Stomach (tissue), 9 donors: ENCODE results near the gene ETV6. TPM values are rescaled to one million over a fixed set of nuclear protein-coding genes. Genes with fewer than 3 reads are reported as not detected.
A peak's percentile ranks its signal among the peaks of the same experiment; 100 is the strongest.
"Not testable (repeated sequence)": the region's sequence is repeated elsewhere in the genome, so short reads cannot be mapped to it uniquely, and the experiment has no call there.

Experiments
- DNase-seq, 2 donors: peaks; one replicate each; pipeline versions ENCODE4 v3.0.0 to v3.0.0-alpha.2; 2013 to 2019
- H3K27ac ChIP-seq, 5 donors: fragments of 200-600 bp in 4 of 5; sonication (generic) in 4 of 5; one replicate each; pipeline ENCODE4 v1.5.1; 2013 to 2019; ENCODE audit warnings: mild to moderate bottlenecking in 1 of 5, moderate library complexity in 1 of 5
- H3K27me3 ChIP-seq, 3 donors: fragments of 200-600 bp; sonication (generic); one replicate each; pipeline ENCODE4 v1.5.1; 2017 to 2019; ENCODE audit warnings: mixed run types in 1 of 3
- H3K36me3 ChIP-seq, 4 donors: fragments of 200-600 bp; sonication (generic); 1 replicate in 3 of 4; 2 replicates in 1 of 4; pipeline ENCODE4 v1.5.1; 2016 to 2019
- H3K4me1 ChIP-seq, 4 donors: fragments of 200-600 bp; sonication (generic); one replicate each; pipeline ENCODE4 v1.5.1; 2016 to 2019
- H3K4me3 ChIP-seq, 4 donors: fragments of 200-600 bp; sonication (generic) in 3 of 4; one replicate each; pipeline ENCODE4 v1.5.1; 2016 to 2019; ENCODE audit warnings: mild to moderate bottlenecking in 1 of 4
- H3K9me3 ChIP-seq, 4 donors: fragments of 200-600 bp; sonication (generic); one replicate each; pipeline ENCODE4 v1.5.1; 2016 to 2019
- EP300 ChIP-seq: sonication (generic); formaldehyde crosslinking; IDR thresholded peaks from one replicate; pipeline ENCODE4 v1.6.1; 2017; ENCODE audit warnings: antibody characterized with exemption
- POLR2A ChIP-seq, 4 donors: fragments of 450-650 bp; IDR thresholded peaks; one replicate each; pipeline ENCODE4 v1.6.1; 2016; ENCODE audit warnings: antibody characterized with exemption in 4 of 4, control low read depth in 2 of 4, mild to moderate bottlenecking in 1 of 4, moderate library complexity in 1 of 4
- POLR2AphosphoS5 ChIP-seq, 3 donors: sonication (generic); formaldehyde crosslinking; IDR thresholded peaks; one replicate each; pipeline ENCODE4 v1.6.1; 2016; ENCODE audit warnings: antibody characterized with exemption in 3 of 3
- WGBS, 5 donors: extraction: QIAGEN DNeasy Blood & Tissue Kit in 3 of 5; methylation state at CpG; one replicate each; pipeline versions ENCODE4 v1.1.5 to v1.1.7; 2013 to 2018; 5-methylcytosine and 5-hydroxymethylcytosine counted together
- intact Hi-C: fragments of 100-400 bp; cut with DNase I; formaldehyde crosslinking; loops from one replicate; pipeline ENCODE4 v1.15.1; 2023; ENCODE audit warnings: low total_unique reads
- polyA plus RNA-seq, 3 donors: library from polyadenylated mRNA; stranded (reverse); fragments of 200-250 nt; gene quantifications; one replicate each; pipeline ENCODE4 v1.2.3, GENCODE V29; 2013
- total RNA-seq, 5 donors: library from RNA; depleted of rRNA; stranded (reverse); fragments of >200 nt; gene quantifications; one replicate each; pipeline versions ENCODE4 v1.1.0 to v1.2.3, GENCODE V29; 2014 to 2016
- TF ChIP-seq, protein P1 (sequence below), 7 experiments: fragments of 450-650 bp in 4 of 7; fragments of 200-600 bp in 3 of 7; sonication (generic) in 3 of 7; IDR thresholded peaks; one replicate each; pipeline ENCODE4 v1.5.1; 2016 to 2019; ENCODE audit warnings: antibody characterized with exemption in 7 of 7, control low read depth in 2 of 7, mild to moderate bottlenecking in 1 of 7
- donor health status: healthy with polysubstance abuse.
- donor health status: Bipolar disorder and iron deficiency.
- donor health status: healthy.

The ETV6 gene
- total and polyA plus RNA-seq, 8 donors, result 4.1 to 60.3 (median 13.4) TPM

DNA sequence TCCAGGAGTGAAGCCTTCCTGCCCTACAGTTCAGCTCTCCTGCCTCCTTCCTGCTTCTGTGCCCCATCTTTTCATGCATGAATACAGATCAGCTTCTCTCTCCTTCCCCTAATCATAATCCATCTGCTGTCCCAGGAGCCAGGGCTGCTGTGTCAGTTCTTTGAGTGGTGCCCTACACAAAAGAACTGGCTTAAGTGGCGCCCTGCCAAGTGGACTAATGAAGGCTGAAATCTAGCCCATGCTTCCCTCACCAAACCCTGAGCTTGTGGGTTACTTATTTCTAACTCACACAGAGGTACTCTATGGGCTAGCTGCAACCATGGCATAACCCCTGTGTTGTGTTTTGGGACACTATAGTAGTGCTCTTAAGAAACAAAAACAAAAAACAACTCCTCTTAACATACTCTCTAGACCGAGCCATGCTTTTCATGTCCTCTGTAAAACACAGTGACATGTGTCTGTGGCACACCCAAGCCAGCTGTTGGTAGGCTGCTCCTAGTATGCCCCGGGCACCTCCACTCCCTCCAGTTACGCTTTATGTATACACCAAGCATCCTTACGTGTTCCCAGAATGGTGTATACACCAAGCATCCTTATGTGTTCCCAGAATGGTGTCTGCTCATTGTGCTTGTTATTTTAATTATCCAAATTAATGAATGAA, 19.3 kb upstream of the ETV6 start:
- intact Hi-C loops, result no loop called here
- 64 to 80% (median 69%) methylated on average over 5 of the region's 5 CpGs for WGBS, 5 donors

DNA sequence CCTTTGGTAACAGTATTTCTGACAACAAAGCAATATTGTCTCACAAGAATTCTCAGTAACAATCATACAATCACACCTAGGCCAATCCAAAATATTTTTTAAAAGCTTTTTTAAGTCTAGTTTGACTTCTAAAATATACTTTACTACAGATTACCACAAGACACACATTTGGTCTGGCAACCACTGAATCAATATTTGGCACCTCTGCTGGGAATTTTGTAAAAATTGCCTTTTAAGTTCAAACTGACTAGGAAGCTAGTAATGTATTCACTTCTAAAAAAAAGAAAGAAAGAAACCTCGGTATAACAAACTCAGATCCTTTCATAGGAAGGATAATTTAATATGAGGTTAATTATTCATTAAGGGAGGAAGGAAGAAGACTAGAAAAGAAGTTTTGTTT, 18.2 kb upstream of the ETV6 start:
- Histone ChIP-seq H3K9me3 (peaks cover 0 to 7% (median 0%) of the 10 kb centered on the region in 4 donors), H3K4me3 (no peak overlapping the region), H3K4me1 (no peaks in the 10 kb centered on the region), H3K27me3 (no peaks in the 10 kb centered on the region), H3K36me3 (no peaks in the 10 kb centered on the region), H3K27ac (no peak overlapping the region)
- TF ChIP-seq POLR2A (IDR thresholded peaks at IDR 0.05), result no peak
- TF ChIP-seq, protein P1, sequence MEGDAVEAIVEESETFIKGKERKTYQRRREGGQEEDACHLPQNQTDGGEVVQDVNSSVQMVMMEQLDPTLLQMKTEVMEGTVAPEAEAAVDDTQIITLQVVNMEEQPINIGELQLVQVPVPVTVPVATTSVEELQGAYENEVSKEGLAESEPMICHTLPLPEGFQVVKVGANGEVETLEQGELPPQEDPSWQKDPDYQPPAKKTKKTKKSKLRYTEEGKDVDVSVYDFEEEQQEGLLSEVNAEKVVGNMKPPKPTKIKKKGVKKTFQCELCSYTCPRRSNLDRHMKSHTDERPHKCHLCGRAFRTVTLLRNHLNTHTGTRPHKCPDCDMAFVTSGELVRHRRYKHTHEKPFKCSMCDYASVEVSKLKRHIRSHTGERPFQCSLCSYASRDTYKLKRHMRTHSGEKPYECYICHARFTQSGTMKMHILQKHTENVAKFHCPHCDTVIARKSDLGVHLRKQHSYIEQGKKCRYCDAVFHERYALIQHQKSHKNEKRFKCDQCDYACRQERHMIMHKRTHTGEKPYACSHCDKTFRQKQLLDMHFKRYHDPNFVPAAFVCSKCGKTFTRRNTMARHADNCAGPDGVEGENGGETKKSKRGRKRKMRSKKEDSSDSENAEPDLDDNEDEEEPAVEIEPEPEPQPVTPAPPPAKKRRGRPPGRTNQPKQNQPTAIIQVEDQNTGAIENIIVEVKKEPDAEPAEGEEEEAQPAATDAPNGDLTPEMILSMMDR (IDR thresholded peaks at IDR 0.05), result no peak
- TF ChIP-seq POLR2AphosphoS5 (IDR thresholded peaks at IDR 0.05), result no peak
- TF ChIP-seq EP300, result no peak
- DNase-seq, result no peak
- intact Hi-C loops, result no loop called here
- 35 to 54% (median 49%) methylated on average over 1 of the region's 1 CpG for WGBS, 5 donors

More for the DNA sequence above, 19.3 kb upstream of the ETV6 start:
- Histone ChIP-seq H3K36me3 (no peaks in the 10 kb centered on the region), H3K27ac (no peak overlapping the region), H3K4me1 (no peaks in the 10 kb centered on the region), H3K27me3 (no peaks in the 10 kb centered on the region), H3K4me3 (no peak overlapping the region), H3K9me3 (no peaks in the 10 kb centered on the region)
- DNase-seq, result peak; percentile 34 to 46
- no peak for TF ChIP-seq POLR2A (IDR thresholded peaks at IDR 0.05)
- TF ChIP-seq, protein P1 (IDR thresholded peaks at IDR 0.05), result no peak
- TF ChIP-seq POLR2AphosphoS5 (IDR thresholded peaks at IDR 0.05), result no peak
- TF ChIP-seq EP300, result no peak

GRCh38 chr12:11631881-11632280, 17.6 kb upstream of the ETV6 start:
- H3K36me3 ChIP-seq, DNase-seq, H3K4me3 ChIP-seq, H3K27ac ChIP-seq, H3K9me3 ChIP-seq, intact Hi-C loops, H3K4me1 ChIP-seq, H3K27me3 ChIP-seq: not testable (repeated sequence)
- 94 to 98% (median 95%) methylated on average over 9 of the region's 9 CpGs for WGBS, 5 donors

DNA sequence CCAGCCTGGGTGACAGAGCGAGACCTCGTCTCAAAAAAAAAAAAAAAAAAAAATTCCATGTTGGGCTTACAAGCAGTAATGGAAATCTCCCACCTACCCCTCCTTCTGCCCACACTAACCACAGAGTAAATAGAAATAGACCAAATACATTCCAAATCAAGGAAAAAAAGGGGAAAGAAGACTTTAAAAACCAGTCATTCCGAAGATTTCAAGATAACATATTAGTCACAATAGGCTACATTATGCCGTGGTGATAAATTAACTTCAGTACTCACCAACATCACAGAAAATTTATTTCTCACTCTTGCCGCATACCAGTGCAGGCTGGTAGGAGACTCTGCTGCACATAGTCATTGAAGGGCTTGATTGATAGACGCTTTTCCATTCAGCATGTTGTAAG, 15.5 kb upstream of the ETV6 start:
- 55 to 75% (median 59%) methylated on average over 4 to 6 of the region's 6 CpGs for WGBS, 5 donors
- H3K9me3 ChIP-seq, result peaks cover 0 to 8% (median 0%) of the 10 kb centered on the region in 4 donors
- no peaks in the 10 kb centered on the region for H3K27me3 ChIP-seq
- intact Hi-C loops, result no loop called here
- H3K27ac ChIP-seq, result no peak overlapping the region
- no peaks in the 10 kb centered on the region for H3K4me1 ChIP-seq
- no peaks in the 10 kb centered on the region for H3K36me3 ChIP-seq
- DNase-seq, result no peak
- TF ChIP-seq, protein P1 (IDR thresholded peaks at IDR 0.05), result no peak
- TF ChIP-seq POLR2A (IDR thresholded peaks at IDR 0.05) (no peak), EP300 (no peak), POLR2AphosphoS5 (IDR thresholded peaks at IDR 0.05) (no peak)
- no peak overlapping the region for H3K4me3 ChIP-seq

- H3K27ac ChIP-seq, result no peak overlapping the region
- 96 to 100% (median 97%) methylated on average over 2 of the region's 2 CpGs for WGBS, 5 donors
- peaks cover 0 to 8% (median 0%) of the 10 kb centered on the region in 4 donors for H3K9me3 ChIP-seq
- no peaks in the 10 kb centered on the region for H3K4me1 ChIP-seq
- no peak for DNase-seq
- no peaks in the 10 kb centered on the region for H3K27me3 ChIP-seq
- no peak overlapping the region for H3K4me3 ChIP-seq
- no peak for TF ChIP-seq EP300
- TF ChIP-seq, protein P1 (IDR thresholded peaks at IDR 0.05), result no peak
- TF ChIP-seq POLR2A (IDR thresholded peaks at IDR 0.05), result no peak
- TF ChIP-seq POLR2AphosphoS5 (IDR thresholded peaks at IDR 0.05), result no peak
- intact Hi-C loops, result no loop called here
- H3K36me3 ChIP-seq, result no peaks in the 10 kb centered on the region
Measured at GRCh38 chr12:11635341-11635740, 14.1 kb upstream of the ETV6 start.
